Measurements from ENCODE around the gene ME3.
"Not testable (repeated sequence)": the region's sequence is repeated elsewhere in the genome, so short reads cannot be mapped to it uniquely, and the experiment has no call there.

Gene ME3

DNA sequence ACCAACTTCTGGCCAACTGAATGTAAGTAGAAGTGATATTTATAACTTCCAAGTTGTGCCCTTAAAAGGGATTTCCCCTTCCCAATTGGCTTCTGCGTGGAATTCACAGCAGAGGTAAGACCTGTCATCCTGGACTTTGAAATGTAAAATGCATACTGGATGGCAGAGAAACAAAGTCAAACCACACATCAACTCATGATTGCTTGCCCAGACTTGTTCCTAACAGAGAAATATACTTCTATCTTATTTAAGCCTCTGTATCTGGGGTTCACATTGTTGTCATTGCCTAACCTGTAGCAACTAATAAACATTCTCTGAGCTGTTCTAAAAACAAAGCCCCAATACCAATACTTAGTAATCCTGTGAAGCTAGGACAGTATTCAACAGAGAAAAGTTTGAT, 6.2 kb downstream of the ME3 start:
- DNase-seq (ENCODE audit: low read depth in 1 of 2, low spot score in 1 of 2): no peak

DNA sequence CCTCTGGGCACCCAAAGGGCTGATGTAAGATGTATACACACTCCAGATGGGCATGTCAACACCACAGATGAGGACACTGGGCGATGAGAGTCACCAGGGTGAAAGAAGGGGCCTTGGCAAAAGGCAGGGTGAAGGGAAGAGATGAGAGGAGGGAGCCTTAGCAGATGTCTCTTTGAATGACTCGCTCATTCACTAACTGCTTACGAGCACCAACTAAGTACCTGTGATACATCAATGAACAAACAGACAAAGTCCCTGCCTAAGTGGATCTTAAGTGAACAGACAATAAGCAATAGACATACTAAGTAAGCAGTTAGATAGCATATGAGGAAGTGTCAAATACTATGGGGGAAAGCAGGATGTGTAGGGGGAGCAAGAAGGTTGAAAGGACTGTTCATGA, 7.5 kb downstream of the ME3 start:
- no peak for DNase-seq (ENCODE audit: low read depth in 1 of 2, low spot score in 1 of 2)

DNA sequence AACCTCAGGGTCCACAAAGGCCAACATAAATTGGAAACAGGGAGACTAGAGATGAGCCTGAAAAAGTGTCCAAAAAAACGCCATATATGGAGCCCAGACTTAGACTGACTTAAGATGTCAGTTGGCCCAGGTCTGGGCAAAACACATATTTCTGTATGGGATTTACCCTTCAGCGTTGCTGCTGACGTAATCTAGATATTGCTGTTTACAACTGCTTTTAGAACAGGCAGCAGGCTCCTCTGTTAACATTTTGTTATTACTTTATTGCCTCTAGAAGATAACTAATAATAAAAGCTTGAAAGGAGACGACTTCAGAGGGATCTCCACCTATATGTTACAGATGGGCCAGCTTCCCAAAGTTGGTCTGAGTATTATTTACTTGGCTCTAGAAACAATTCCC, 8.7 kb downstream of the ME3 start:
- DNase-seq (ENCODE audit: low read depth in 1 of 2, low spot score in 1 of 2): no peak

DNA sequence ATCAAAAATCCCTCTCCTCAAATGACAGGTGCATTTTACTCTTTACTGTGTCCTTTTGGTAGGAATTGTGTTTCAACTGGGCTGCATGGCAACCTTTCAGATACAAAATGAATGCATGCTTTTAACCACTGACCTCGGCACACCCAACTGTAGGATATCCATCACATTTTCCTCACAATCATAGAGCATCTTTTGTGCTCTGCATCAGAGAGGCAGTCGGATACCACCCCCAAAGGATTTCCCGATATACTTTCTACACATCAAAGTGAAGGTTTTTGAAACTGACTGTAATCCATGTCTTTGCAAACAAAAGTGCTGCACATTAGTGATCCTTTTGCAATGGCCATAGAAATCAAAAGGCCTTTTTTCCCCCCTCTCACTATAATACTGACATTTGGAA, 9.1 kb downstream of the ME3 start:
- no peak for DNase-seq (ENCODE audit: low read depth in 1 of 2, low spot score in 1 of 2)

DNA sequence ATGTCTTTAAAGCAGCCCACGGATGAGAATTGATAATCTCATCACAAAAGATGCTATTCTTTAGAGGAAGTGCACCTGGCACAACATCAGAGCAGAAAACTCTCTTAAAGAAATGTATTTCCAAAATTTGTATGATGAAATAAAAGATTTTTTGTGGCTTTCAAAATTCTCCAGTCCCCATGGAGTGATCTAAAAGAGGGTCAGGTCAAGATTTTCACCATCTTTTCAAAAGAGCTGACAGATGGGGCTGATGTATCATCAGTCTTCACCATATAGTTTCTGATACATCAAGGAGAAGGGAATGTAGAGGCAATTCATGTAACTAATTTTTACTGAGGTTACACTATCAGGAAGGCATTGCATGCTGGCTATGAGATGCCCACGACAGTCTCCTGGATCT, 11.7 kb downstream of the ME3 start:
- no peak for DNase-seq (ENCODE audit: low read depth in 1 of 2, low spot score in 1 of 2)

DNA sequence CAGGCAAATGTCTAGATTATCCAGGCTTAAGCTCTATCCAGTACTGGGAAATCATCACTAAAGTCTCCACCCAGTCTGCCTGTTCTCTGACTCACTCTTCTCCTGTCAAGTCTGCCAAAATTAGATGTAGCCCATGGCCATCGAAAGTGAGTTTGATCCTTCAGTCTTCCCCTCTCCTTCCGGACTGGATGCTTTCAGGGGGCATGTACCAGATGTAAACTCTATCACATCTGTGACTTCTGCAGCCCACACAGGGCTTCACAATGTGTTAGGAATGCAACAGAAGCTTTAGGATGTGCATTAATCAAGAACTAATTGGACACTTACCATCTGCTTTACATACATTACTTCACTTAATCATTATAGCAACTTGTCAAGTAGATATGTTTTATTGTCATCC, 12.3 kb downstream of the ME3 start:
- no peak for DNase-seq (ENCODE audit: low read depth in 1 of 2, low spot score in 1 of 2)

DNA sequence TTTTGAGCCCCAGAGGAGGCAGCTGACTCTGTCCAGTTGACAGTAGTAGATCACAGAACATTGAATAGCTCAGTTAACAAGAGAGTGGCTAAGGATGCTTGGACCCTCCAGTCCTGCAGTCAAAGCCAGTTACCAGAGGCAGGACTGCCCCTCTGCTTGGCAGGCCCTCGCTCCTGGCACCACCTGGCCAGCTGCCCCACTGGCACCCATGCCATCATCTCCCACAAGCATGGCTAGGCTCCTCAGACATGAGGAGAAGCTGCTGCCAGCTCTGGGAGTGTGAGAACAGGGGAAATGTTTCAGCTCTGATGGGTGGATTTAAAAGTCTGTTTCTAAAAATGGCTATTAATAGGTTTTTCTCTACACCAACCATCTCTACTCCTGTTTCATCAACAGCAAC, 13.9 kb downstream of the ME3 start:
- DNase-seq (ENCODE audit: low read depth in 1 of 2, low spot score in 1 of 2): no peak

DNA sequence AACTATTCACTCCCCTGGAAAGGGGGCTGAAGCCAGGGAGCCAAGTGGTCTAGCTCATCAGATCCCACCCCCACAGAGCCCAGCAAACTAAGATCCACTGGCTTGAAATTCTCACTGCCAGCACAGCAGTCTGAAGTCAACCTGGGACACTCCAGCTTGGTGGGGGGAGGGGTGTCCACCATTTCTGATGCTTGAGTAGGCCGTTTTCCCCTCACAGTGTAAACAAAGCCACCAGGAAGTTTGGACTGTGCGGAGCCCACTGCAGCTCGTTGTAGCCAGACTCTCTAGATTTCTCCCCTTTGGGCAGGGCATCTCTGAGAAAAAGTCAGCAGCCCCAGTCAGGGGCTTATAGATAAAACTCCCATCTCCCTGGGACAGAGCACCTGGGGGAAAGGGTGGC, 27.2 kb downstream of the ME3 start:
- not testable (repeated sequence) for DNase-seq (ENCODE audit: low read depth in 1 of 2, low spot score in 1 of 2)

DNA sequence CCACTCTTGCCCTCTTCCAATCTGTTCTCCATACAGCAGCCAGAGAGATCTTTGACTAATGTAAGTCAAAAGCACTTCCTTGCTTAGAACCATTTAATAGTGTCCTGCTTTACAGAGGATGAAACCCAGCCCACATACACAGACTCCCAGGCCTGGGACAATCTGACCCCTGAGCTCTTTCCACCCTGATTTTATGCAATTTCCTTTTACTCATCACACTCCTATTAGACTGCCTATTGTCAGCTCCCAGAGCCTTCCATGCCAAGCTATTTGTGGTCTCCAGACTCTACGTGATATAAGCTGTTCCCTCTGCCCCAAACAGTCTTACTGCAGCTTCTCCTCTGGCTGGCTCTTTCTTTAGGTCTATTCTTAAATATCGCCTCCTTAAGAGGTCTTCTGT, 28.1 kb downstream of the ME3 start:
- no peak for DNase-seq (ENCODE audit: low read depth in 1 of 2, low spot score in 1 of 2)

DNA sequence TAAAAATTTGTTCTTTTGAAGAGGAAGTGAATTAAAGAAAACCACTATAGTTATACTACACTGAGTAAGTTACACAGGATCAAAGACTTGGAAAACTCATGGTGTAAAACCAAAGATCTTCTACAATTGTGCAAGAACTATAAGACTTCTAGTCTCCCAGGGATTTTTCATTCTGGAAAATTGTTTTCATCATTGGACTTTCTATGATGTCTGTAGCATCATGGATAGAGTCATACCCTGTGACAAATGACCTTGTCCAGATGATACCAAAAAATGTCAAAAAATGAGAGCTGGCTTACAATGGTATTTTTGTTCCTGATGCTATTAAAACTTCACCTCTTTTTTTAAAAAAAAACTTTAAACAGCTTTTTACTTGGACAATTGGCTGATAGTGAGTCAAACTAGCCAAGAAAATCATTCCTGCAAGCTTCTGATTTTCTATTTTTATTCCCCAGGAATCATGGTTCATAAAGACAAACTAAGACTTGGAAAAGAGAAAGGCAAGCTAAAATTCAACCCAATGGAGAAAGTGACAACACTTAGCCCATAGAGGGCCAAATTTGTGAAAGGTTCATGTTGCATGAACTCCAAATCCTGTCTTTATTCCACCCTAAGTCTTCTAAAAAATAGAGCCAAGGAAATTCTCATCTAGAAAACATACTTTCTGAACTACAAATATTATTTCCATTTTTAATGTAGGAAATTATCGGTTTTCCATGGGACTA, 30.7 kb downstream of the ME3 start:
- DNase-seq (ENCODE audit: low read depth in 1 of 2, low spot score in 1 of 2): no peak

DNA sequence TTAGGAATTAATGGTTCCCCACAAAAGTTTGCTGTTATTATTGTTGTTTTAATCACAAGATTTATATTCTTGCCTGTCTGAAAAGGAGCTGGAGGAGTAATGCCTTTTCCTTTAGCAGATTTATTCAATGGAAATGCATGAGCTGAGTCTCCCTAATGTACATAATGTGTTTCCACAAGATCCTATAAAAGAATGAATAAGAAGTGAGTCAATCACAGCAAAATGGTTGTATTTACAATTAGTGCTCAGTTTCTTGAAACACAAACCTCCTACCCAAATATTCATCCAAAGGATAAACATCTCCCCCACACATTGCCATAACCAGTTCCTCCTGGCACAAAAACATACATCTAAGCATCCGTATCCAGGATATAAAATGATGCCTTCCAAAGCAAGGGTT, 33.3 kb downstream of the ME3 start:
- DNase-seq (ENCODE audit: low read depth in 1 of 2, low spot score in 1 of 2): no peak

DNA sequence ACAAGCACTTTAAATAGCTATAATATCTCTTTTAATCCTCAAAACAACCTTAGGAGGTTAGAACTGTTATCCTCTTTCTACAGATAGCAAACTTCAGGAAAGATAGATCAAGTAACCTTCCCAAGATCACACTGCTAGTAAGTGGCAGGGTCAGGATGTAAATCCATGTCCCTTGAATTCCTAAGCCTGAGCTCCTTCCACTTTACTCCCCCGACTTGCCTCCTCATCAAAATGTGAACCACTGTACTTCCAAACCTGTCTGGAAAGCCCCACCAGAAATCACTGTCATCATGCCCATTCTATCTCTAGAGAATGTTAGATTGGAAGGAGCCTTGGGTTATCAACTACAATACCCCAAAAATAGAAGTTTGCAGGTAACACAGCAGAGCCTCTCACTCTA, 33.7 kb downstream of the ME3 start:
- DNase-seq (ENCODE audit: low read depth in 1 of 2, low spot score in 1 of 2): no peak

DNA sequence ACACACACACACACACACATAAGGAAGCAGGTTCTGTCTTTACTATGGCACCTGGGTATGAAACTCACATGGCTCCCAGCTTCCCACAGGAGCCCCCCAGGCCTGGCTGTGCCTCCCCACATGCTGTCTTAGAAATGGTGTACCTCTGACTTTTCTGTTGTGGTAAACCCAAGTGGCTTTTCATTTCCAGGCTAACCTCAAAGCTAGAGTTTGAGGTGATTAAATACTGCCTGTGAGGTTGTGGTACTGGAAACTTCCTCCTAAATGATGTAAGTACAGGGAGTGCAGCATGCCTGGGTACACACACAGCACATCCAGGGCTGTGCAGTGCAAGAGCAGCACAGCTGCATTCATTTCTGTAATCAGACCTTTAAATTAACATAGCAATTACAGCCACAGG, 34.4 kb downstream of the ME3 start:
- no peak for DNase-seq (ENCODE audit: low read depth in 1 of 2, low spot score in 1 of 2)

DNA sequence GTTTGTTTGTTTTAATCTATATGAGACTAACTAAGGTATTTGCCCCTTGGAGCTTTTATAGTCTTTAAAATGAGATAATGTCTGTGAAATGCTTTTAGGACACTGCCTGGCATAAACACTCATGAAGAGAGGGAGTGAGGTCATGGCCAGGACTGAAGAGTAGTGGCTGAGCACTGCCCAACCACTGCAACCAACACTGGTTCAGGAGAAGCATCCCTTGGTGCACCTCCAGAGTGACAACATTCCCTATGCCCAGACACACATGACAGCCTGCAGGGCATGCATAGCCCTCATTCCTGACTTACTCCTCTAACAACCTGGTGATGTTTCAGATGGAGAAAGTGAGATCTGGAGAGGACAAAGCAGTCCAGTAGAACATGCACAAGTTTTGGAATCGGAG, 36.1 kb downstream of the ME3 start:
- DNase-seq (ENCODE audit: low read depth in 1 of 2, low spot score in 1 of 2): no peak

DNA sequence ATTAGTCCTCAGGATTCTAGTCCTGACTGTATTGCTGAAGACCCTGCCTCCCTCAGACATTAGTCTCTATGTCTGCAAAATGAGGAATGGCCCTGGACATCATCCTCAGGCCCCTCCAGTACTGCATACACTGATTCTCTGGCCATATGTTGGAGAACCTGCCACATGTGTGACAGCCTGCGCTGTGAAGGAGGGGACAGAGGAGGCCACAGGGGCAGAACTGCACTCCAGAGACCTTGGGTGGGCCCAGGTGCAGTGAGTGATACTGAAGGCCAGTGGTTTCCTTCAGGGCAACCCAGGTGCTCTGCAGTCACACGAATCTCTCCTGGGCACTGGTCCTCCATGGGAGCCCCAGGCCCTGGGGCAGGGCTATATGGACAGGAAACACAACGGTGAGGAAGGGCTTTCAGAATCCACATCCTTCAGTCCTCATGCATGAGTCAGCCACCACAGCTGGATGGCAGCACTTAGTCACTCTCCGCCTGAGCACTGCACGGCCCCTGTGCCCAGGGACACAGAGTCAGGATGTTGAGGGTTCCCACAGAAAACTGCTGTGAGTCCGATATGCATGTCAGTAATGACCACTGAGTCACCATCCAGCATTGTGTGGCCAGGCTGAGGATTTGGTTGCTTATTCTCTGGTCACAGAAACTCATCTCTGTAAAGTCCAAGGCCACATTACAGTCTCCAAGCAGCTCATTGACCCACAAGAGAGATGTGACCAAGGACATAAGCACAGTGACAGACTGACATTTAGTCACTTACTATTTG, 39.7 kb downstream of the ME3 start:
- no peak for DNase-seq (ENCODE audit: low read depth in 1 of 2, low spot score in 1 of 2)

DNA sequence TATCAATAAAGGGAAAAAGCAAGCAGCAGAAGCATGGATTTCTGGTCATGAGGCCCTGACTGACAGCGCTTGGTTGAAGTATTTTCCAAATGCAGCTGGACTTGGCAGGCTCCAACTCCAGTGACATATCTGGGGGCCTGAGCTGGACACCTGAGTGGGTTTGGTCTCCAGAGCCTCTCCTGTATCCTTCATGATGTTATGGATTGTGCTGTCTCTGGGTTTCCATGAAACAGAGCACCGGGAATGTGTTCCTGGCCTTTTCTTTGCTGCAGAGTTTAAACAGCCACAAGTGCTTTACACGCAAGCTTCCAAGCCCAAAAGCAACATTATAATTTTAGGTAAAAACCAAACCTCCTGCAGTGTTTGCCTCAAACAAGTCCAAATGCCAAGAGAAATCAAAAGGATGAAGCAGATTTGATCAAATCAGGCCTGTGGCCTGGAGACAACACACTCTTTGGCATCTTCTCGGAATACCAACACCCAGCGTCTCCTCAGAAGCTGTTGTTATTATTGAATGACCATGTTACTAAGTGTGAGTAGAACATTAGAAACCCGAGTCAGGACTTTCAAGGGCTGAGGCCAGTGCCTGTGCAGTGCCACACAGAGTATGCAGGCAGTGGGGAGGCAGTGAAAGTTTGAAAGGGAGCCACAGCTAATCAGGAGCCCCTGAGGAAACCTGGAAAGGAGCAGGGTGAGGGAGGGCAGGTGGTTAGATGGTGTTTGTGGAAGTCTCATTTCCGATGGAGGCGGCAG, 42.0 kb downstream of the ME3 start:
- DNase-seq (ENCODE audit: low read depth in 1 of 2, low spot score in 1 of 2): no peak

DNA sequence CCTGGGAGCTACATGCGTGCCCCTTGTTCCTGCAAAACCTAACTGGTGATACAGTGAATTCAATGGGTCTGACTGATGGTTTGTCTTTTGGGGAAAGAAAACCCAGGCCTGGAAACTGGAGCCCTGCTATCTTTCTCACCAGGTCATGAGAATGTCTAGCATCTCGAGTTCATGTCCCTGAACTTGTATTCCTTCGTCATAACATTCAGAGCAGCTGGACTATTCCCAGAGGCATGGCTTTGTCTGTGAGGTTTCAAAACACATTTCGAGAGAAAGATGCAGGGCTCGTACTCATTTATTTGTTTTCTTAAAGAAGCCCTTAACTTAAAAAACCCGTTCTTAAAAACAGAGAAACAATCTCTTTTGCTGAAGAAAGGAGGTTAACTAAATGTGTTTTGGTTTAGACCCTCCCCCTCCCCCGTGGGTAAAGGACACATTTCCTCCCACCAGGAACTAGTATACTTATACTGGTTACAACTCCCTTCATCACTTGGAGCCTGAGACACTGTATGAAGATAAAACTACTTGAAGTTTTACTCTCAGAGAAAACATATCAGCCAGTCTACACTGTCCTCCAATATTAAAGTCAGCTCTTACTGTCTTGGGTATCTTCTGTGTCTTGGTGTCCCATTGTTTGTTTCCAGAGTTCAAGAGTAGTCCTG, 43.2 kb downstream of the ME3 start:
- no peak for DNase-seq (ENCODE audit: low read depth in 1 of 2, low spot score in 1 of 2)

DNA sequence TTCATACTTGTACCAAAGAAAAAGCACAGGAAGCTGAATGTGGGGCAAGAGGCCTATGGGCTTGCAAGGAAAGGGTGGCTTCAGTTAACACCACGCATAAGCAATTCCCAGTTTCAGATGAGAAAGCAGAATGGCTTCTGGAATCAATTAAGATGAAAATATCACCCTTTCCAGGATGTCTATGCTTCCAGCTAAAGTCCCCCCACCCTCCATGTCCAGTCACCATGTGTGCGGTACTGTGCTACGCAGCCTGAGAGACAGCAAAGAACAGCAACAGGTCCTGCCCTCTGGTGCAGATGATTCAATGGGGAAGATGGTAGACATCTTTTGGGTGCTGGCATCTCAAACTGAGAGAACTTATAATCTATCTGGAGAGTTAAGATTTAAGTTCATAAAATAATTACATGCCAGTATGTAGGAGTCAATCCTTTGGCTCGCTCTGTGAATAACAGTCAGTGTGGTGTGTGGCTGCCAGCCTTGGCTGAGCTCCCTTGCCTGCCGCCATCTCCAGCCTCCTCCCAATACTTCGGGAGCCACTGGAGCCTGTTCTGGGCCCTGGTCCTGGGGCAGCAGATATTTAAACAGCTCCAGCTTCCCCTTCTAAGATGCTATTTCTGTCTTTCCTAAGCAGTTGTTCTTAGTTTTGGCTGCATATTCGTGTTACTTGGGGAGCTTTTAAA, 44.5 kb downstream of the ME3 start:
- DNase-seq (ENCODE audit: low read depth in 1 of 2, low spot score in 1 of 2): no peak

DNA sequence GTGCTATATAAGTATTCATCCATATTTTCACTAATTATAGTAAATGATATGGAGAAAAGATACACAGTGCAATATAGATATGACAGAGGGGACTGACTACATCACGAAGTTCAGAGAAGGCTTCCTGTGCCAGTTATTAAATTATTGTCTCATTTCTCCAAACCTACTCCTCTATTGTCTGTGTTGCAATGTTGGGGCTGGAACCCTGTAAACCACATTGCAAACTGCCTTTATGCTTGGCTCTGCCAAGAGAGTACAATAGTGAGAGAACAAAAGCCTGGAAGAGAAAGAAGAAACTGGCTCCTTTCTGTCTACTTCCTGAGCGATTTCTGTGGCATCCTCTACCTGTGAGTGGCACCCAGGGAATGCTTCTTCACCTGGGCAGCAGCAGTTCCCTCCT, 46.4 kb downstream of the ME3 start:
- DNase-seq (ENCODE audit: low read depth in 1 of 2, low spot score in 1 of 2): no peak

DNA sequence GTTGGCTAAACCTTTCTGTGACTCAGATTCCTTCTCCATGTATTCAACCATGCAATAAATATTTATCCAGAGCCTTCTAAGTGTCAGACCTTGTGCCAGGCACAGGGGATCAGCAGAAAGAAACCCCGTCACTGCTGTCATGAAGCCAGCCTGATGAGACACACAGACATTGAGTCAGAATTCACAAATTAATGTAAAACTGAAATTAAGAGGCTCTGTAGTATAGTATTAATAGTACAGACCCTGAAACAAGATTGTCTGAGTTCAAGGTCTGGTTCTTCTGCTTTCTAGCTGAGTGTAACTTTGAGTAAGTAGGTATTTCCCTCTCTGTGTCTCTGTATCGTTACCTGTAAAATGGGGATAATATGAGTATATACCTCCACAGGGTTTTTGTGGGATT, 46.9 kb downstream of the ME3 start:
- DNase-seq (ENCODE audit: low read depth in 1 of 2, low spot score in 1 of 2): no peak

DNA sequence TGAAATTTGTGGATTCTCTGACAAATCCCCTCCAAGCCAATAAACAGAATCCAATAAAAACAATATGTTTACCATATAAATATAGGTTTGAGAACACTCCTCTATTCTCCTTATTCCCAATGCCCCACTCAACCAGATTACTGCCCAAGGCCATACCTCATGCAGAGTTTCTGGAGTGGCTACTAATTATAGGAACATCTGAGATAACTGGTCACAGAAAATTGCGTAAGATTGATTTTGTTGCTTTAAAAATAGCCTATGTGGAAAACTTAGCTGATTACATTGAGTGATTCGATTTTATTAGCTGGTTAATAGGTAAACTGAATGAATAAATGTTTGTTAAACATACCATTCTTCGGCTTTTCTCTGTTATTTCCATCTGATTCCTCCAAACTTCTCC, 48.0 kb downstream of the ME3 start:
- DNase-seq (ENCODE audit: low read depth in 1 of 2, low spot score in 1 of 2): no peak

Measured in stimulated activated CD4-positive, alpha-beta T cell treated with anti-CD3 and anti-CD28 coated beads, Interleukin-15, amount 100 ng/mL, for 1 hour (primary cell).